ENCODE data around the gene CUL4B.

GRCh38 chrX:120559804-120560203 is 958 bp downstream of the CUL4B start:
- no peak for TF ChIP-seq CTCF (IDR thresholded peaks at IDR 0.05; ENCODE audit: low read depth, low read length, missing input control)
- TF ChIP-seq JUND (IDR thresholded peaks at IDR 0.05) = no peak
- no peak for TF ChIP-seq GABPA (IDR thresholded peaks at IDR 0.05 in 1 of 2, conservative IDR thresholded peaks at IDR 0.05 in 1 of 2)
- TF ChIP-seq, protein P1, sequence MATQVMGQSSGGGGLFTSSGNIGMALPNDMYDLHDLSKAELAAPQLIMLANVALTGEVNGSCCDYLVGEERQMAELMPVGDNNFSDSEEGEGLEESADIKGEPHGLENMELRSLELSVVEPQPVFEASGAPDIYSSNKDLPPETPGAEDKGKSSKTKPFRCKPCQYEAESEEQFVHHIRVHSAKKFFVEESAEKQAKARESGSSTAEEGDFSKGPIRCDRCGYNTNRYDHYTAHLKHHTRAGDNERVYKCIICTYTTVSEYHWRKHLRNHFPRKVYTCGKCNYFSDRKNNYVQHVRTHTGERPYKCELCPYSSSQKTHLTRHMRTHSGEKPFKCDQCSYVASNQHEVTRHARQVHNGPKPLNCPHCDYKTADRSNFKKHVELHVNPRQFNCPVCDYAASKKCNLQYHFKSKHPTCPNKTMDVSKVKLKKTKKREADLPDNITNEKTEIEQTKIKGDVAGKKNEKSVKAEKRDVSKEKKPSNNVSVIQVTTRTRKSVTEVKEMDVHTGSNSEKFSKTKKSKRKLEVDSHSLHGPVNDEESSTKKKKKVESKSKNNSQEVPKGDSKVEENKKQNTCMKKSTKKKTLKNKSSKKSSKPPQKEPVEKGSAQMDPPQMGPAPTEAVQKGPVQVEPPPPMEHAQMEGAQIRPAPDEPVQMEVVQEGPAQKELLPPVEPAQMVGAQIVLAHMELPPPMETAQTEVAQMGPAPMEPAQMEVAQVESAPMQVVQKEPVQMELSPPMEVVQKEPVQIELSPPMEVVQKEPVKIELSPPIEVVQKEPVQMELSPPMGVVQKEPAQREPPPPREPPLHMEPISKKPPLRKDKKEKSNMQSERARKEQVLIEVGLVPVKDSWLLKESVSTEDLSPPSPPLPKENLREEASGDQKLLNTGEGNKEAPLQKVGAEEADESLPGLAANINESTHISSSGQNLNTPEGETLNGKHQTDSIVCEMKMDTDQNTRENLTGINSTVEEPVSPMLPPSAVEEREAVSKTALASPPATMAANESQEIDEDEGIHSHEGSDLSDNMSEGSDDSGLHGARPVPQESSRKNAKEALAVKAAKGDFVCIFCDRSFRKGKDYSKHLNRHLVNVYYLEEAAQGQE (IDR thresholded peaks at IDR 0.05) = no peak
- no peak for TF ChIP-seq TAF1 (conservative IDR thresholded peaks at IDR 0.05)
- TF ChIP-seq YY1 (IDR thresholded peaks at IDR 0.05) = no peak
- no peak for TF ChIP-seq HNF4A (conservative IDR thresholded peaks at IDR 0.05)
- no peak for TF ChIP-seq HNF4G (IDR thresholded peaks at IDR 0.05)
- no peak for TF ChIP-seq MAX (IDR thresholded peaks at IDR 0.05)

All from liver (tissue), 3 donors.